Effector memory CD4-positive, alpha-beta T cell (primary cell): ENCODE data around the gene HOXD3.

Experiments used
- DNase-seq, 3 donors: peaks; one replicate each; pipeline ENCODE4 v3.0.0-alpha.2; 2020
- H3K27ac ChIP-seq: 2 replicates; pipeline ENCODE4 v1.7.0; 2013; ENCODE audit warnings: mild to moderate bottlenecking, low read length, moderate library complexity; ENCODE audit not compliant: insufficient read depth, poor library complexity, severe bottlenecking
- H3K27me3 ChIP-seq: replicated peaks from 2 replicates; pipeline ENCODE4 v1.7.0; 2013; ENCODE audit warnings: mild to moderate bottlenecking, low read length; ENCODE audit not compliant: insufficient read depth, control insufficient read depth, poor library complexity, severe bottlenecking
- H3K36me3 ChIP-seq: 2 replicates; pipeline ENCODE4 v1.7.0; 2013; ENCODE audit warnings: mild to moderate bottlenecking, low read length, moderate library complexity; ENCODE audit not compliant: control insufficient read depth, insufficient read depth
- H3K4me1 ChIP-seq: 2 replicates; pipeline ENCODE4 v1.7.0; 2013; ENCODE audit warnings: low read length, mild to moderate bottlenecking; ENCODE audit not compliant: control insufficient read depth, insufficient read depth, poor library complexity, severe bottlenecking
- H3K4me3 ChIP-seq: 2 replicates; pipeline ENCODE4 v1.7.0; 2013; ENCODE audit warnings: low read length, low read depth, mild to moderate bottlenecking; ENCODE audit not compliant: insufficient read depth, poor library complexity, severe bottlenecking
- H3K9me3 ChIP-seq: 2 replicates; pipeline ENCODE4 v1.7.0; 2013; ENCODE audit warnings: mild to moderate bottlenecking, low read length, moderate library complexity; ENCODE audit not compliant: control insufficient read depth

HOXD3 gene

DNA sequence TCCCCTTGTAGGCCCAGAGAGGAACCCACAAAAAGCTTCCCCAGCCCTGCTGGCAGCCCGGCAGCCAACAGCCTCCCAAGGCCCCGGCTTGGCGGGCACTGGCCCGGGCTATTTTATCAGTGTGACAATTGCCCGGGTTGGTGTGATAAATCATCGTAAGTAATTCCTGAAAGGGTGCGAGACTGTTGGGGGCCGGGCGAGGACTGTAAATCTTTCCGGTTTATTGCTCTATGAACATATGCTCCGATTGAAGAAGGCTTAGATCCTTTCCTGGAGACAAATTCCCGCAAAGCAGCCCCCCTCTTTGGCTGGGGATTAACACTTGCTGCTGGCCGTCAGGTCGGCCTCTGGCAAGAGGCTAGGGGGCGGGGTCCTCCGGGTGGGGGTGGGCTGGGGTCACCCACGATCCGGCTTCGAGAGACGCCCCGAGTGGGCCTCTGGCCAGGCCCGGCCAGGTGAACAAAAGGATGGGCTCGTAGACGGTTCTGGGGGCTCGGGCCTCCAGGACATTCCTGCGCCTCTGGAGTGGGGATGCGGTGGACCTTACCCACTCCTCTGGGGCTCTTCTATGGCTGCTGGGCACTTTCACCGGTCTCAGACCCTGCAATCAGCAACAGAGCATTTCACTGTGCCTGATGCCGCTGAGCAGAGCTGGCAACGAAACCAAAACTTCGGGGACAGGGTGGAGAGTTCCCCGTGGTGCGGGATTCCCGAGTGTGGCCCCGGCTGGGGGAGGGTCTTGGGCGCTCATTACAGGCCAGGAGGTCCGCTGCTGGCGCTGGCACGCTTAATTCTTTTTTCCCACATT lies 2.0 kb downstream of the HOXD3 start:
- Histone ChIP-seq H3K4me1 (peaks cover 6% of the 10 kb centered on the region), H3K27me3 (peaks cover 80% of the 10 kb centered on the region), H3K36me3 (no peaks in the 10 kb centered on the region), H3K9me3 (no peaks in the 10 kb centered on the region), H3K27ac (no peak overlapping the region), H3K4me3 (no peak overlapping the region)
- DNase-seq, result no peak

DNA sequence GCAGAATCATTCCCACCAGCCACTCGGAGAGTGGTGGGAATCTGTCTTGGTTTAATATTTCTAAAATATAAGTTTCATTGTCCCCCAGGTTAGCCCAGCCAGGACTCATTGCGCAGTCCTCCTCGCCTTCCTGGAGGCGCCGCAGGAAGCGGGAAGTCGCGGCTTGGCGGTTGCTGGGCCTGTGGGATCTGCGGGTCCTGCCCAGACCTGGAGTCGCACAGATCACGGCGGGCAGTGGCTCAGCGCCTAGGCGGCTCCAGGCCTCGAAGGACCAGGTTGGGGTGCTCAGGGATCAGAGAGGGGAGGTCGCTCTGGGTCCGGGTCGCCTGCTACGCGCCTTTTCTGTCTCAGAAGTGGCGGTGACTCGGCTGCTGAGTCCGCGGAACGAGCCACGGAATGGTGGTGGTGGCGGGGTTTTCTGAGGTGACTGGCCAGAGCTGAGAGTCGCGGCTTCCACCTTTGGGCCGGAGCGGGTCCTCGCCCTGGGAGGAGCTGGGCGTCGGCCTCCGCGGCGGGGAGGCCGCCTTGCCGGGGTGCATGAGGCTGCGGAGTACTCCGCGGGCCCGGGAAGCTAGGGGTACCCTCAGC lies 2.6 kb downstream of the HOXD3 start:
- peaks cover 6% of the 10 kb centered on the region for H3K4me1 ChIP-seq
- no peak overlapping the region for H3K27ac ChIP-seq
- DNase-seq, result no peak
- H3K9me3 ChIP-seq, result no peaks in the 10 kb centered on the region
- no peak overlapping the region for H3K4me3 ChIP-seq
- H3K36me3 ChIP-seq, result no peaks in the 10 kb centered on the region
- H3K27me3 ChIP-seq, result peaks cover 87% of the 10 kb centered on the region

DNA sequence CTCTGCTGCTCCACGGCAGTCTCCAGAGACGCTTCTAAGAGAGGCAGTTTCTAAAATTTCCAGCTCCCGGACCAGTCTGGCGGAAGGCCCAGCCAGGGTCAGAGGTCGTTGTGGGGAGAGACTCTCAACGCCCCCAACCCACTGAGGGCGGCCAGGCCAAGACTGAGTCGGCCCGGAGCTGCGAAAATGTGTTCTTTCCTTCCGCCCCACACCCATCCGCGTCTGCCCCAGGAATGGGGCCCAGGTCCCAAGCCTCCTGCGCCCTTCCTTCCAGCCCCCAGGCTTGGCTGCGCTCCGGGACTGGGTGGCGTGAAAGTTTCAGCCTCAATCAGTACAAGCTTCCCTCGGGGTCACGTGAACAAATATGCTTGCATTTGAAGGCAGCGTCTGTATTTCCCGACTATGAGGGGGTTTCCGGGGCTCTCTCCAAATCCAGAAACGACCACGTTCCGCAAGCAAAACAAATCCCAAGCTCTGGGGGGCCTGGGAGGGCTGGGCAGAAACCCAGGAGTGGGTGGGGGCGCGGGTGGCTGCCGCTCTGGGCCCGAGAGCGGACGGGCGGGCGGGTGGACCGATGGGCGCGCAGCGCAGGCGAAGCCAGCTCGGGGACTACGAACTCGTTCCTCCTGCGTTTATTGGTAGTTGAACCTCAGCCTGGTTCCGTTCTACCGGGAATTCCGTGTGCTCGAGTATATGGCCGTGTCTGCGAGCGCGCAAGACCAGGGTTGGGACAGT lies 3.3 kb downstream of the HOXD3 start:
- Histone ChIP-seq H3K27me3 (peaks cover 89% of the 10 kb centered on the region), H3K9me3 (no peaks in the 10 kb centered on the region), H3K4me1 (peaks cover 6% of the 10 kb centered on the region), H3K36me3 (no peaks in the 10 kb centered on the region), H3K4me3 (no peak overlapping the region), H3K27ac (no peak overlapping the region)
- DNase-seq, result no peak

DNA sequence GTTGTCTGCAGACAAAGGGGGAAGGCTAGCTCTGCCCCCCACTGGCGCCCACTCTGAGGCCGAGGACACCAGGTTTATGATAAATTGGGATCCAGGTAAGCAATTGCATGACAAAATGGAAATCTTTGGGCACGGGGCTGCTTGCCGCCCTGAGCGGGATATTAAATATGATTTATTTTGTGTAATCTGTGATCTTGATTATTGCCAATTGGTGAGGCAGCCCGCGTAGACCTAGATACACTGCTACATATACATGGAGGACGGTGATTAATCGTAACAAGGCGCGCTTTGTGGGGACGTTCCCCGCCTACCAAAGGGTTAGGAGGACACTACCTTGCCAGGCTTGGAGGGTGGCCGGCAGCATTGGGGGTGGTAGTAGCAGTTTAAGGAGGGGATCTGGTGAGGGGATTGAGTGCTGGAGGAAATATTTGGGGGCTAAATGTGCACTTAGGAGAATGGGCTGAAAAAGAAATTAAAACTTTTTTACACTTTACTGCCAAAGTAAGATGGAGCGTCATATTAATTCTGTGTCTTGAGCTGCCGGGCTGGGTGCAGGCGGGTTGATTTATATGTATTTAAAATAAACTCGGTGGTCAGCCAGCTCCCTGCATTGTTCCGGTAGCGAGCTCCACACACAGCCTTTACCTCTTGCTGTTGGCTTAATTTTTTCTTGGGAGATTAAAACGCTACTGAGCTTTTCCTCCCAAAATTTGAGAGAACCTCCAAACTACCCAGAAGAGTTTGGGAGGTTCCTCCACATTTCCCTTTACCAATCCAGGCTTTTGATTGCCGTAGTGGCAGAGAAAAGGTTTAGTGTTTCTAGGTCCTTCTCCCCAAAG lies 4.1 kb downstream of the HOXD3 start:
- Histone ChIP-seq H3K4me1 (peaks cover 6% of the 10 kb centered on the region), H3K27me3 (peaks cover 86% of the 10 kb centered on the region), H3K27ac (no peak overlapping the region), H3K36me3 (no peaks in the 10 kb centered on the region), H3K4me3 (no peak overlapping the region), H3K9me3 (no peaks in the 10 kb centered on the region)
- DNase-seq, result no peak

DNA sequence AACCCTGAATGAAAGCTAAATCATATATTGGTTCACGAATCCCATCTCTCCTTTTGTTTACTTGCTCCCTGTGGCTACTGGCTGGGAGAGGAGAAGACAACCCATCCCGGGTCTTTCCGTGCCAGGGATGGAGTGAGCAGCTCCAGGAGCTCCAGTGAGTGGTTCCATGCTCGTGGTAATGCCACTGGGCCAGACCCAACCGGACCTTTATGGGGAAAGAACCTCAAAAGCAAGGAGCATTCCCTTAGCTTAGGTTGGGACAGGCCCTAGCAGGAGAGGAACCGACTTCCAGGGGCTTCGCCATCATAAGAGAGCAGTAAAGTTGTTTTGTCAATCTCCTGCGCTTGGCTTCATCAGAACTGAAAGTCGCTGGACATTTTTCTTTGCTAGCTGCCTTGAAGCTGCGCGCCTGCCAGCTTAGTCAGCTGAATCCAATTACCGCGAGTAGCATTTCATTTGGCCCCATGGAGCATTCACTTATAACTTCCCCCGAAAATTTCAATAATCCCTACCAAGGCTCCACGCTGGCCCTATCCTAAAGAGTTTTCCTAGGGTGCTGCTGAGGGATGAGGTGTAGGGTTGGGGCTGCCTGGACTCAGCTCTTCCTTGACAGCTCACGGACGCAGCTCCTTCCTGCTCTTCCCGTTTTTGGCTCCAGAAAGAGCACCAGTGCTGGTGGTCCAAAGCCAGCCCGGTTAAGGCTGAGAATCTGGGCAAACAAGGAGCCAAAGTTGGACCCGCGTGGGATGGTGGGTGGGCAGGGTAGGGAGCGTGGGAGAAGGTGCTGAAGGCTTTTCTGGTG lies 4.9 kb downstream of the HOXD3 start:
- no peaks in the 10 kb centered on the region for H3K36me3 ChIP-seq
- no peaks in the 10 kb centered on the region for H3K9me3 ChIP-seq
- no peak overlapping the region for H3K4me3 ChIP-seq
- peaks cover 6% of the 10 kb centered on the region for H3K4me1 ChIP-seq
- peaks cover 79% of the 10 kb centered on the region for H3K27me3 ChIP-seq
- no peak for DNase-seq
- H3K27ac ChIP-seq, result no peak overlapping the region

DNA sequence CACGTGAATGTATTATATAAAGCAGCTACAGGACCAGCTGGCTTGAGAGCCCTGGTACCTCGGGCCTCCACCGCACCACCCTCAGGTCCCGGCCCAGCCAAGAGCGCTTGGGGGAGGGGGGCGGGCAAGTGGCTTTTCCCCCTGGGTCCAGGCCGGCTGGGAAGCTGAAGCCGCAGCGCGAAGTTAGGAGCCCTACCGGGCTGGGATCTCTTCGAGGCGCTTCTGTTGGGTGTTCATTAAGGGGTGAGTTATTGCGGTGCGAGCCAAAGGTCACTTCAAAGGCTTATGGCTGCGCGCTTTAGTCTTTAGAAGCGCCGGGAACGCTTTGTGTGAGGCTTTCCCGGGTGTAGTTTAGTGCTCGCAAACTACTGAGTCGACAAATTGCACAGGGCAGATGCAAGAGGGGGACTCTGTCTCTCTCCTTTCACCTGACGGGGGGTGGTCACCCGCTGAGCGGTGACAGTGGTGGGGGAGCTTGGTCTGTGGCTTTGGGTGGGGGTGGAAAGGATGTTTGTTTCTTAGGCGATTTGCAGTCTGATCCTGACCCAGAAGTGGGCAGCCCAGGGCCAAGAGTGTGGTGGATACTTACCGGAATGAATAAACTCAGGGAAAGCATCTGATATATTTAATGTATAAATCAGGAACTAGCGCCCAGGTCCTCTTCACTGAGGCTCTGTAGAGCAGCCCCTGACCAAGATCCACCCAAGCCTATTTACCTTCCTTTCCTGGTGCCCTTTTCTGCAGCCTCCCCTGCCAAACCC lies 6.0 kb downstream of the HOXD3 start:
- no peak for DNase-seq
- H3K27me3 ChIP-seq, result peaks cover 73% of the 10 kb centered on the region
- no peaks in the 10 kb centered on the region for H3K36me3 ChIP-seq
- H3K4me1 ChIP-seq, result no peaks in the 10 kb centered on the region
- no peaks in the 10 kb centered on the region for H3K9me3 ChIP-seq
- H3K27ac ChIP-seq, result no peak overlapping the region
- H3K4me3 ChIP-seq, result no peak overlapping the region

DNA sequence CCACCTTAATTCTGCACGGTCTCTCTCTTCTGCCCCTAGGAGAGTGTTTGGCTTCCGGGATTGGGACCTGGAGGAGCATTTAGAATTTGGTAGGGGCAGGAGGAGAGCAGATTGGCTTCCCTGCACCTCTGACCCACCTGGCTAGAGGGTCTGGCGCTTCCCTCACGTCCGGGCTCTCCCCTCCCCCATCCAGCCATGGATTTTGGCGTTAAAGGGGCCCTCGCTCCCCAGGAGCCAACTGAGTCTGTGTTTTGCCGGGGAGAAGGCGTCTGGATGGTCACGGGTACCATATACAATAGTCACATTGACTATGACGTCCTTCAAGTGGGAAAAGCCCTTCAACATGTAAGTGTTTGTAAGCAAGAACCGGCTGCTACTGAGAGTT lies 6.6 kb downstream of the HOXD3 start:
- Histone ChIP-seq H3K4me3 (no peak overlapping the region), H3K4me1 (no peaks in the 10 kb centered on the region), H3K27ac (no peak overlapping the region), H3K9me3 (no peaks in the 10 kb centered on the region), H3K36me3 (no peaks in the 10 kb centered on the region), H3K27me3 (peaks cover 70% of the 10 kb centered on the region)
- DNase-seq, result no peak

DNA sequence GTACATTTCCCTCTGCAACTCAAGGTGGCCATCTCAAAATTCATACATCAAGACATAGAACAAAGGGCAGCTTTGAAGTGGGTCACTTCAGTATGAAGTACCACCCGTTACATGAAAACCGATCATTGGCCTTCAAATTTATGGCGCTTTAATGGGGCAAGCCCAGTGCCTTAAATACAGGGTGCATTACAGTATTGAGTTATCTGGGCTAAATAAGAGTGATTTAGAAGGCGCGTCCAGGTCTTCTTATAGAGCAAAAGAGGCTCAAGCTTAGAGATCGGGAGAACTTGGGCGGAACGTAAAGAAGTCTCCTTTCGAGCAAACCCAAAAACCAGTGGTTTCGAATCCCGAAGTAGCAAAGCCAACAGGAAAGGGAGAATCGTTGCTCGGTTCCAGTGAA lies 7.1 kb downstream of the HOXD3 start:
- Histone ChIP-seq H3K27me3 (peaks cover 65% of the 10 kb centered on the region), H3K9me3 (no peaks in the 10 kb centered on the region)

More for the DNA sequence above, 7.1 kb downstream of the HOXD3 start:
- Histone ChIP-seq H3K4me3 (no peak overlapping the region), H3K36me3 (no peaks in the 10 kb centered on the region), H3K4me1 (no peaks in the 10 kb centered on the region), H3K27ac (no peak overlapping the region)
- DNase-seq, result no peak
